B cell (primary cell): ENCODE data around the gene TUBA4B. TPM values are rescaled to one million over a fixed set of nuclear protein-coding genes. Genes with fewer than 3 reads are reported as not detected.

Experiments used
- ATAC-seq: fragments of 200-7000 bp; cut with Tn5 transposase; one replicate; pipeline ENCODE4 v1.10.0; 2021; ENCODE audit warnings: low read depth, mild to moderate bottlenecking, moderate number of reproducible peaks, moderate library complexity
- CTCF ChIA-PET: fragments of 350-600 bp; sonication (Branson Sonifier 250); formaldehyde crosslinking; loops from one replicate; lab custom pipeline; 2021; ENCODE audit warnings: antibody characterized with exemption, inconsistent platforms; lab: Charles Lee
- POLR2A ChIA-PET: fragments of 350-600 bp; sonication (Branson Sonifier 250); formaldehyde crosslinking; loops from one replicate; lab custom pipeline; 2021; ENCODE audit warnings: antibody characterized with exemption; lab: Charles Lee
- DNase-seq: peaks from one replicate; pipeline ENCODE4 v3.0.0; 2013
- H2AFZ ChIP-seq: 2 replicates; pipeline ENCODE4 v1.6.1; 2012; ENCODE audit warnings: mild to moderate bottlenecking, low read depth, low read length; ENCODE audit not compliant: insufficient read depth, poor library complexity, severe bottlenecking
- H3K27ac ChIP-seq, 2 donors: 1 replicate in 1 of 2; 2 replicates in 1 of 2; pipeline ENCODE4 v1.5.1; 2012 to 2013; ENCODE audit warnings: low read length in 2 of 2, mild to moderate bottlenecking in 2 of 2, moderate library complexity in 1 of 2
- H3K27me3 ChIP-seq, 4 experiments: fragments of 200-600 bp in 1 of 4; sonication (generic) in 1 of 4; replicated peaks in 1 of 4; 1 replicate in 2 of 4; 2 replicates in 2 of 4; pipeline versions ENCODE4 v1.6.1 to v1.7.0; 2013 to 2016; ENCODE audit warnings: low read length in 3 of 4, mild to moderate bottlenecking in 2 of 4, mixed read lengths in 1 of 4, moderate library complexity in 1 of 4; ENCODE audit not compliant: insufficient read depth in 4 of 4, control insufficient read depth in 3 of 4; ENCODE audit errors: control extremely low read depth in 1 of 4
- H3K36me3 ChIP-seq, 2 experiments: replicated peaks in 1 of 2; 1 replicate in 1 of 2; 2 replicates in 1 of 2; pipeline versions ENCODE4 v1.6.1 to v1.7.1; 2013; ENCODE audit warnings: low read length in 1 of 2; ENCODE audit not compliant: insufficient read depth in 2 of 2, control insufficient read depth in 1 of 2; ENCODE audit errors: control extremely low read depth in 1 of 2, extremely low read depth in 1 of 2
- H3K4me1 ChIP-seq, 2 donors: fragments of 200-600 bp in 1 of 2; sonication (generic) in 1 of 2; 1 replicate in 1 of 2; 2 replicates in 1 of 2; pipeline versions ENCODE4 v1.5.1 to v1.6.1; 2013 to 2017; ENCODE audit warnings: low read length in 2 of 2; ENCODE audit not compliant: control insufficient read depth in 2 of 2, insufficient read depth in 2 of 2
- H3K4me2 ChIP-seq: replicated peaks from 2 replicates; pipeline ENCODE3; 2012; ENCODE audit warnings: mild to moderate bottlenecking, low read depth, low read length; ENCODE audit not compliant: poor library complexity, severe bottlenecking
- H3K4me3 ChIP-seq, 5 experiments: fragments of 200-600 bp in 1 of 5; sonication (generic) in 1 of 5; 1 replicate in 3 of 5; 2 replicates in 2 of 5; pipeline versions ENCODE4 v1.5.1 to v1.7.0; 2011 to 2016; ENCODE audit warnings: low read length in 4 of 5, mild to moderate bottlenecking in 4 of 5, low read depth in 2 of 5, control low read depth in 1 of 5, moderate library complexity in 1 of 5; ENCODE audit not compliant: insufficient read depth in 1 of 5; ENCODE audit errors: control extremely low read depth in 1 of 5, extremely low read depth in 1 of 5
- H3K79me2 ChIP-seq: fragments of 200-600 bp; sonication (generic); one replicate; pipeline ENCODE4 v1.6.0; 2016; ENCODE audit warnings: low read length; ENCODE audit not compliant: control insufficient read depth, insufficient read depth
- H3K9ac ChIP-seq: fragments of 200-600 bp; sonication (generic); 2 replicates; pipeline ENCODE4 v1.6.1; 2017; ENCODE audit warnings: mild to moderate bottlenecking, low read length, moderate library complexity
- H3K9me3 ChIP-seq, 3 donors: one replicate each; pipeline versions ENCODE4 v1.6.1 to v1.7.1; 2013; ENCODE audit warnings: low read length in 2 of 3; ENCODE audit not compliant: control insufficient read depth in 2 of 3, insufficient read depth in 1 of 3; ENCODE audit errors: control extremely low read depth in 1 of 3
- H4K20me1 ChIP-seq: 2 replicates; pipeline ENCODE4 v1.6.0; 2012; ENCODE audit warnings: mild to moderate bottlenecking, low read length; ENCODE audit not compliant: insufficient read depth, control insufficient read depth, poor library complexity, severe bottlenecking
- H3K27ac Mint-ChIP-seq: one replicate; pipeline ENCODE4 v1.8.0; 2021; ENCODE audit warnings: mixed read lengths
- H3K27me3 Mint-ChIP-seq: one replicate; pipeline ENCODE4 v1.8.0; 2021; ENCODE audit warnings: mixed read lengths
- H3K4me1 Mint-ChIP-seq: one replicate; pipeline ENCODE4 v1.8.0; 2021; ENCODE audit warnings: mixed read lengths
- H3K4me3 Mint-ChIP-seq: one replicate; pipeline ENCODE4 v1.8.0; 2021; ENCODE audit warnings: mixed read lengths
- H3K9me3 Mint-ChIP-seq: one replicate; pipeline ENCODE4 v1.8.0; 2022; ENCODE audit warnings: mixed read lengths; ENCODE audit not compliant: insufficient read depth
- EZH2 ChIP-seq: IDR thresholded peaks from 2 replicates; pipeline ENCODE4 v1.6.1; 2012; ENCODE audit warnings: borderline replicate concordance, low read depth, mild to moderate bottlenecking, moderate library complexity, low read length; ENCODE audit not compliant: insufficient read depth, poor library complexity, severe bottlenecking
- WGBS: methylation state at CpG from one replicate; pipeline ENCODE4 v1.1.5; 2013; ENCODE audit warnings: missing lambda C conversion rate; ENCODE audit not compliant: insufficient coverage; 5-methylcytosine and 5-hydroxymethylcytosine counted together
- intact Hi-C: fragments of 100-400 bp; cut with micrococcal nuclease; formaldehyde crosslinking; loops from one replicate; pipeline ENCODE4 v1.10.0; 2022
- polyA plus RNA-seq: library from polyadenylated mRNA; depleted of rRNA; stranded (reverse); fragments of >200 nt; gene quantifications from 2 replicates; pipeline ENCODE4 v1.2.3, GENCODE V29; 2012
- total RNA-seq, 2 donors: library from RNA; stranded (reverse); fragments of 120-200 nt in 1 of 2; gene quantifications; 1 replicate in 1 of 2; 2 replicates in 1 of 2; pipeline versions ENCODE4 v1.2.3 to v1.2.4, GENCODE V29; 2013 to 2022
- TF ChIP-seq, protein P1 (sequence below): fragments of 200-600 bp; IDR thresholded peaks from one replicate; pipeline ENCODE4 v1.8.0; 2022; ENCODE audit warnings: antibody characterized with exemption, mild to moderate bottlenecking

TUBA4B gene
- total and polyA plus RNA-seq, 2 donors (not counting 1 experiment from before 2014, with no cell fraction given), result not detected

- Histone ChIP-seq H3K4me3 (no peak overlapping the region), H3K79me2 (no peaks in the 10 kb centered on the region), H3K4me2 (peak overlapping the region; percentile 37), H3K27ac (no peak overlapping the region), H3K4me1 (peaks cover 14 to 19% of the 10 kb centered on the region in 2 donors), H3K9ac (no peak overlapping the region), H3K9me3 (no peaks in the 10 kb centered on the region), H2AFZ (peak overlapping the region; percentile 68), H4K20me1 (no peaks in the 10 kb centered on the region), H3K36me3 (no peaks in the 10 kb centered on the region), H3K27me3 (peaks cover 0 to 22% (median 1%) of the 10 kb centered on the region in 4 experiments)
- H3K4me3 Mint-ChIP-seq, result no peak overlapping the region
- H3K9me3 Mint-ChIP-seq, result no peaks in the 10 kb centered on the region
- ATAC-seq (peak; percentile 63), DNase-seq (peak; percentile 90)
- TF ChIP-seq, protein P1, sequence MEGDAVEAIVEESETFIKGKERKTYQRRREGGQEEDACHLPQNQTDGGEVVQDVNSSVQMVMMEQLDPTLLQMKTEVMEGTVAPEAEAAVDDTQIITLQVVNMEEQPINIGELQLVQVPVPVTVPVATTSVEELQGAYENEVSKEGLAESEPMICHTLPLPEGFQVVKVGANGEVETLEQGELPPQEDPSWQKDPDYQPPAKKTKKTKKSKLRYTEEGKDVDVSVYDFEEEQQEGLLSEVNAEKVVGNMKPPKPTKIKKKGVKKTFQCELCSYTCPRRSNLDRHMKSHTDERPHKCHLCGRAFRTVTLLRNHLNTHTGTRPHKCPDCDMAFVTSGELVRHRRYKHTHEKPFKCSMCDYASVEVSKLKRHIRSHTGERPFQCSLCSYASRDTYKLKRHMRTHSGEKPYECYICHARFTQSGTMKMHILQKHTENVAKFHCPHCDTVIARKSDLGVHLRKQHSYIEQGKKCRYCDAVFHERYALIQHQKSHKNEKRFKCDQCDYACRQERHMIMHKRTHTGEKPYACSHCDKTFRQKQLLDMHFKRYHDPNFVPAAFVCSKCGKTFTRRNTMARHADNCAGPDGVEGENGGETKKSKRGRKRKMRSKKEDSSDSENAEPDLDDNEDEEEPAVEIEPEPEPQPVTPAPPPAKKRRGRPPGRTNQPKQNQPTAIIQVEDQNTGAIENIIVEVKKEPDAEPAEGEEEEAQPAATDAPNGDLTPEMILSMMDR, result peak; percentile 93
- TF ChIP-seq EZH2, result no peak
- H3K4me1 Mint-ChIP-seq, result peaks cover 13% of the 10 kb centered on the region
- peaks cover 25% of the 10 kb centered on the region for H3K27me3 Mint-ChIP-seq
- CTCF ChIA-PET, result interaction anchor here (0.7 to 10.3 kb wide), 17 partner anchors 7 to 230 kb away, joined by 3 to 136 read pairs (median 5); partner anchors contain the start of genes ANKZF1, ATG9A, CNPPD1 and DNAJB2
- POLR2A ChIA-PET, result no interaction called here
- intact Hi-C loops, result loop anchor here (1.0 to 5.0 kb wide), 5 partner anchors 45 to 241 kb away; partner anchors contain the start of genes DNPEP and NHEJ1
- H3K27ac Mint-ChIP-seq, result no peak overlapping the region
- WGBS, result 20% methylated on average over 13 of the region's 15 CpGs
Measured at GRCh38 chr2:219298759-219299371, 45.8 kb downstream of the TUBA4B start.

DNA sequence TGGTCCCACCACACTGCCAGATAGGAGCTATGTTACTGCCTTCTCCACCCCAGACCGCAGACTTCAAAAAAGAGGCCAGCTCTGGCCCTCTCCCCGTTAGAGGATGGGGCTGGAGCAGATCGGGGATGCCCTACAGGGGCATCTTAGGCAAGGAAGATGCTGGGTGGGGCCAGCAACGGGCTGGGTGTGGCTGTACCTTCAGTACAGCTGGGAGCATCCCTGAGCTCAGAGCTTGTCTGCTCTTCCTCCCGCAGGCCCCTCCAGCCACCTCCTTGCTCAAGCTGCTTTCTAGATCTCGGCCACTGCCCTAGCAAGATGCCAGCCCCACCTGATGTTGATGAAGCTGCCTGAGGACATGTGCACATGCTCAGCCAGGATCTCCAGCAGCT, 46.3 kb downstream of the TUBA4B start:
- TF ChIP-seq, protein P1, result no peak
- TF ChIP-seq EZH2, result no peak
- H3K79me2 ChIP-seq, result no peaks in the 10 kb centered on the region
- no peak overlapping the region for H3K4me3 ChIP-seq
- no peak overlapping the region for H2AFZ ChIP-seq
- no peak overlapping the region for H3K27ac Mint-ChIP-seq
- DNase-seq, result peak; percentile 13
- CTCF ChIA-PET, result interaction anchor here (0.7 to 10.3 kb wide), 15 partner anchors 8 to 230 kb away, joined by 3 to 136 read pairs (median 5); partner anchors contain the start of genes ANKZF1, ATG9A, CNPPD1 and DNAJB2
- 78% methylated on average over 6 of the region's 6 CpGs for WGBS
- intact Hi-C loops, result loop anchor here (5.0 kb wide), 1 partner anchor 88 kb away; the partner anchor contains the start of gene DNPEP
- peaks cover 10% of the 10 kb centered on the region for H3K4me1 Mint-ChIP-seq
- peaks cover 10 to 15% of the 10 kb centered on the region in 2 donors for H3K4me1 ChIP-seq
- H3K27me3 ChIP-seq, result peaks cover 0 to 22% (median 1%) of the 10 kb centered on the region in 4 experiments
- H3K36me3 ChIP-seq, result no peaks in the 10 kb centered on the region
- H3K9me3 Mint-ChIP-seq, result no peaks in the 10 kb centered on the region
- no peaks in the 10 kb centered on the region for H3K9me3 ChIP-seq
- POLR2A ChIA-PET, result no interaction called here
- H3K27ac ChIP-seq, result no peak overlapping the region
- H3K9ac ChIP-seq, result no peak overlapping the region
- no peak overlapping the region for H3K4me2 ChIP-seq
- peaks cover 28% of the 10 kb centered on the region for H3K27me3 Mint-ChIP-seq
- H4K20me1 ChIP-seq, result no peaks in the 10 kb centered on the region
- H3K4me3 Mint-ChIP-seq, result no peak overlapping the region
- ATAC-seq, result no peak
